ENCODE data around the gene TTC17.
"Not testable (repeated sequence)": the region's sequence is repeated elsewhere in the genome, so short reads cannot be mapped to it uniquely, and the experiment has no call there.

TTC17 gene
- 118 to 162 (median 126) reads per million in 3 donors for total RNA-seq

- Histone ChIP-seq H3K27ac (ENCODE audit: insufficient read depth, low read length, poor library complexity, severe bottlenecking) (peak within 1 kb of the TSS; percentile 95), H3K9me3 (ENCODE audit: control insufficient read depth, low read length) (no peaks in the 10 kb centered on the region), H3K4me1 (ENCODE audit: control insufficient read depth, insufficient read depth, low read length, poor library complexity, severe bottlenecking) (peaks cover 12% of the 10 kb centered on the region), H3K36me3 (ENCODE audit: control insufficient read depth, insufficient read depth, low read length) (no peaks in the 10 kb centered on the region), H3K4me3 (ENCODE audit: insufficient read depth, low read depth, low read length, poor library complexity, severe bottlenecking) (peak within 1 kb of the TSS; percentile 98), H3K27me3 (replicated peaks; ENCODE audit: control insufficient read depth, insufficient read depth, low read length, poor library complexity, severe bottlenecking) (no peaks in the 10 kb centered on the region)
- DNase-seq: peak; percentile 82 to 89 (median 86)
These were observed at the start of gene TTC17 for GRCh38 chr11:43358801-43359421. TTC17 (plus strand) TSS chr11:43358920; CDS start chr11:43358955, 35 bp downstream.

GRCh38 chr11:43311791-43312607, 46.7 kb upstream of the TTC17 start, which contains the start of gene API5:
API5 (plus strand) TSS chr11:43311996; CDS start chr11:43312128, 132 bp downstream.
- H3K9me3 ChIP-seq (ENCODE audit: control insufficient read depth, low read length): no peaks in the 10 kb centered on the region
- peak within 1 kb of the TSS; percentile 74 for H3K27ac ChIP-seq (ENCODE audit: insufficient read depth, low read length, poor library complexity, severe bottlenecking)
- no peaks in the 10 kb centered on the region for H3K36me3 ChIP-seq (ENCODE audit: control insufficient read depth, insufficient read depth, low read length)
- peak within 1 kb of the TSS; percentile 85 for H3K4me3 ChIP-seq (ENCODE audit: insufficient read depth, low read depth, low read length, poor library complexity, severe bottlenecking)
- peak; percentile 81 to 85 (median 85) for DNase-seq
- no peaks in the 10 kb centered on the region for H3K27me3 ChIP-seq (replicated peaks; ENCODE audit: control insufficient read depth, insufficient read depth, low read length, poor library complexity, severe bottlenecking)
- H3K4me1 ChIP-seq (ENCODE audit: control insufficient read depth, insufficient read depth, low read length, poor library complexity, severe bottlenecking): peaks cover 11% of the 10 kb centered on the region

GRCh38 chr11:43315966-43316365, 42.8 kb upstream of the TTC17 start:
- Histone ChIP-seq H3K4me3 (ENCODE audit: insufficient read depth, low read depth, low read length, poor library complexity, severe bottlenecking) (no peak overlapping the region), H3K4me1 (ENCODE audit: control insufficient read depth, insufficient read depth, low read length, poor library complexity, severe bottlenecking) (peaks cover 11% of the 10 kb centered on the region), H3K27ac (ENCODE audit: insufficient read depth, low read length, poor library complexity, severe bottlenecking) (no peak overlapping the region), H3K27me3 (replicated peaks; ENCODE audit: control insufficient read depth, insufficient read depth, low read length, poor library complexity, severe bottlenecking) (no peaks in the 10 kb centered on the region), H3K36me3 (ENCODE audit: control insufficient read depth, insufficient read depth, low read length) (peaks cover under 1% of the 10 kb centered on the region), H3K9me3 (ENCODE audit: control insufficient read depth, low read length) (no peaks in the 10 kb centered on the region)
- no peak for DNase-seq

- DNase-seq: peak in 1 of 3 donors; percentile 5
These were observed 42.3 kb upstream of the TTC17 start for GRCh38 chr11:43316451-43316850.

GRCh38 chr11:43327987-43328386, 30.7 kb upstream of the TTC17 start:
- no peak for DNase-seq
- H3K4me3 ChIP-seq (ENCODE audit: insufficient read depth, low read depth, low read length, poor library complexity, severe bottlenecking): no peak overlapping the region
- H3K4me1 ChIP-seq (ENCODE audit: control insufficient read depth, insufficient read depth, low read length, poor library complexity, severe bottlenecking): no peaks in the 10 kb centered on the region
- H3K27me3 ChIP-seq (replicated peaks; ENCODE audit: control insufficient read depth, insufficient read depth, low read length, poor library complexity, severe bottlenecking): no peaks in the 10 kb centered on the region
- no peak overlapping the region for H3K27ac ChIP-seq (ENCODE audit: insufficient read depth, low read length, poor library complexity, severe bottlenecking)
- no peaks in the 10 kb centered on the region for H3K9me3 ChIP-seq (ENCODE audit: control insufficient read depth, low read length)
- H3K36me3 ChIP-seq (ENCODE audit: control insufficient read depth, insufficient read depth, low read length): peaks cover 92% of the 10 kb centered on the region

More at GRCh38 chr11:43316451-43316850, 42.3 kb upstream of the TTC17 start:
- Histone ChIP-seq H3K4me3 (ENCODE audit: insufficient read depth, low read depth, low read length, poor library complexity, severe bottlenecking) (no peak overlapping the region), H3K27ac (ENCODE audit: insufficient read depth, low read length, poor library complexity, severe bottlenecking) (no peak overlapping the region), H3K27me3 (replicated peaks; ENCODE audit: control insufficient read depth, insufficient read depth, low read length, poor library complexity, severe bottlenecking) (no peaks in the 10 kb centered on the region), H3K36me3 (ENCODE audit: control insufficient read depth, insufficient read depth, low read length) (peaks cover 6% of the 10 kb centered on the region), H3K9me3 (ENCODE audit: control insufficient read depth, low read length) (no peaks in the 10 kb centered on the region), H3K4me1 (ENCODE audit: control insufficient read depth, insufficient read depth, low read length, poor library complexity, severe bottlenecking) (peaks cover 9% of the 10 kb centered on the region)

GRCh38 chr11:43328482-43328881, 30.2 kb upstream of the TTC17 start:
- Histone ChIP-seq H3K9me3 (ENCODE audit: control insufficient read depth, low read length) (no peaks in the 10 kb centered on the region), H3K4me1 (ENCODE audit: control insufficient read depth, insufficient read depth, low read length, poor library complexity, severe bottlenecking) (no peaks in the 10 kb centered on the region), H3K4me3 (ENCODE audit: insufficient read depth, low read depth, low read length, poor library complexity, severe bottlenecking) (no peak overlapping the region), H3K27ac (ENCODE audit: insufficient read depth, low read length, poor library complexity, severe bottlenecking) (no peak overlapping the region), H3K27me3 (replicated peaks; ENCODE audit: control insufficient read depth, insufficient read depth, low read length, poor library complexity, severe bottlenecking) (no peaks in the 10 kb centered on the region), H3K36me3 (ENCODE audit: control insufficient read depth, insufficient read depth, low read length) (peaks cover 92% of the 10 kb centered on the region)
- DNase-seq: no peak

- Histone ChIP-seq H3K9me3 (ENCODE audit: control insufficient read depth, low read length) (no peaks in the 10 kb centered on the region), H3K27ac (ENCODE audit: insufficient read depth, low read length, poor library complexity, severe bottlenecking) (no peak overlapping the region), H3K36me3 (ENCODE audit: control insufficient read depth, insufficient read depth, low read length) (peaks cover 27% of the 10 kb centered on the region), H3K27me3 (replicated peaks; ENCODE audit: control insufficient read depth, insufficient read depth, low read length, poor library complexity, severe bottlenecking) (no peaks in the 10 kb centered on the region), H3K4me1 (ENCODE audit: control insufficient read depth, insufficient read depth, low read length, poor library complexity, severe bottlenecking) (no peaks in the 10 kb centered on the region), H3K4me3 (ENCODE audit: insufficient read depth, low read depth, low read length, poor library complexity, severe bottlenecking) (no peak overlapping the region)
- no peak for DNase-seq
These were observed 17.6 kb upstream of the TTC17 start for GRCh38 chr11:43341159-43341558.

- H3K36me3 ChIP-seq (ENCODE audit: control insufficient read depth, insufficient read depth, low read length); H3K27me3 ChIP-seq (replicated peaks; ENCODE audit: control insufficient read depth, insufficient read depth, low read length, poor library complexity, severe bottlenecking); H3K9me3 ChIP-seq (ENCODE audit: control insufficient read depth, low read length); DNase-seq; H3K27ac ChIP-seq (ENCODE audit: insufficient read depth, low read length, poor library complexity, severe bottlenecking); H3K4me3 ChIP-seq (ENCODE audit: insufficient read depth, low read depth, low read length, poor library complexity, severe bottlenecking); H3K4me1 ChIP-seq (ENCODE audit: control insufficient read depth, insufficient read depth, low read length, poor library complexity, severe bottlenecking): not testable (repeated sequence)
These were observed 7.3 kb upstream of the TTC17 start for GRCh38 chr11:43351426-43351825.

GRCh38 chr11:43354311-43354710, 4.4 kb upstream of the TTC17 start:
- no peak overlapping the region for H3K27ac ChIP-seq (ENCODE audit: insufficient read depth, low read length, poor library complexity, severe bottlenecking)
- no peak overlapping the region for H3K4me3 ChIP-seq (ENCODE audit: insufficient read depth, low read depth, low read length, poor library complexity, severe bottlenecking)
- H3K9me3 ChIP-seq (ENCODE audit: control insufficient read depth, low read length): no peaks in the 10 kb centered on the region
- DNase-seq: no peak
- no peaks in the 10 kb centered on the region for H3K27me3 ChIP-seq (replicated peaks; ENCODE audit: control insufficient read depth, insufficient read depth, low read length, poor library complexity, severe bottlenecking)
- H3K36me3 ChIP-seq (ENCODE audit: control insufficient read depth, insufficient read depth, low read length): no peaks in the 10 kb centered on the region
- H3K4me1 ChIP-seq (ENCODE audit: control insufficient read depth, insufficient read depth, low read length, poor library complexity, severe bottlenecking): no peaks in the 10 kb centered on the region

- Histone ChIP-seq H3K4me1 (ENCODE audit: control insufficient read depth, insufficient read depth, low read length, poor library complexity, severe bottlenecking) (peaks cover 12% of the 10 kb centered on the region), H3K4me3 (ENCODE audit: insufficient read depth, low read depth, low read length, poor library complexity, severe bottlenecking) (no peak overlapping the region), H3K27me3 (replicated peaks; ENCODE audit: control insufficient read depth, insufficient read depth, low read length, poor library complexity, severe bottlenecking) (no peaks in the 10 kb centered on the region), H3K36me3 (ENCODE audit: control insufficient read depth, insufficient read depth, low read length) (no peaks in the 10 kb centered on the region), H3K27ac (ENCODE audit: insufficient read depth, low read length, poor library complexity, severe bottlenecking) (no peak overlapping the region), H3K9me3 (ENCODE audit: control insufficient read depth, low read length) (no peaks in the 10 kb centered on the region)
- no peak for DNase-seq
These were observed 2.4 kb upstream of the TTC17 start for GRCh38 chr11:43356336-43356735.
